Stimulated activated CD8-positive, alpha-beta memory T cell treated with anti-CD3 and anti-CD28 coated beads, Interleukin-2, amount 100 ng/mL, for 1 hour (primary cell): Measurements from ENCODE around the gene RPP25.
"Not testable (repeated sequence)": the region's sequence is repeated elsewhere in the genome, so short reads cannot be mapped to it uniquely, and the experiment has no call there.

ENCODE experiments used
- DNase-seq, 2 donors: peaks; one replicate each; pipeline ENCODE4 v3.0.0-alpha.2; 2020; ENCODE audit warnings: low read depth in 2 of 2

Gene RPP25

GRCh38 chr15:74917676-74918075, 38.9 kb downstream of the RPP25 start:
- DNase-seq = no peak

- not testable (repeated sequence) for DNase-seq
These were observed 42.8 kb downstream of the RPP25 start for GRCh38 chr15:74913799-74914198.

DNA sequence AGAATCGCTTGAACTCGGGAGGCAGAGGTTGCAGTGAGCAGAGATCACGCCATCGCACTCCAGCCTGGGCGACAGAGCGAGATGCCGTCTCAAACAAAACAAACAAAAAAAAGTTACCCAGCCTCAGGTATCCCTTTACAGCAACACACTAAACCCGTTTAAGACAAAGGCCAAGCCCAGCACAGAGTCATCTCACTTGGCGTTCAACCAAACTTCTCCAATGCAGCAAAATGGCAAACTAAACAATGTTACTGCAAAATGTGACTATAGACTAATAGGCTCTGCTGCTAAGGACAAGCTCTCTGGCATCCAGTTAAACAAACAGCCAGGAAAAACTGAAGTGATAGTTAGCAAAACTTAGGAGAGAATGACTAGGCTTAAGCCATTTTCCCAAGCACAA, 43.5 kb downstream of the RPP25 start:
- no peak for DNase-seq

DNA sequence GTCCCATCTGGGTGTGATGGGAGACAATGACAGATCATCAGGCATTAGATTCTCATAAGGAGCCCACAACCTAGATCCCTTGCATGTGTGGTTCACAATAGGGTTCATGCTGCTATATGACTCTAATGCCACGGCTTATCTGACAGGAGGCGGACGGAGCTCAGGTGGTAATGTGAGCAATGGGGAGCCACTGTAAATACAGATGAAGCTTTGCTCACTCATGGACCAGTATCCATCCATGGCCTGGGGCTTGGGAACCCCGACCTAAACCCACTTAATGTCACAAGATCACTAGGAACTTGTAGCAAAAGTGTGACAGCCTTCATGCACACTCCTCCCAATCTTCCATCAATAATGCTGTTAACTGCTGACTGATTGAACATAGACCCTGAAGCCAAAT, 47.9 kb downstream of the RPP25 start:
- no peak for DNase-seq

- DNase-seq = no peak
These were observed 49.3 kb downstream of the RPP25 start for GRCh38 chr15:74907163-74907870.

- peak; percentile 59 to 68 for DNase-seq
These were observed 50.0 kb downstream of the RPP25 start, which contains the start of gene FAM219B for GRCh38 chr15:74906450-74907162. Gene FAM219B, minus strand, starts transcription at chr15:74906851. Its CDS starts 51 bp downstream, at chr15:74906800.

DNA sequence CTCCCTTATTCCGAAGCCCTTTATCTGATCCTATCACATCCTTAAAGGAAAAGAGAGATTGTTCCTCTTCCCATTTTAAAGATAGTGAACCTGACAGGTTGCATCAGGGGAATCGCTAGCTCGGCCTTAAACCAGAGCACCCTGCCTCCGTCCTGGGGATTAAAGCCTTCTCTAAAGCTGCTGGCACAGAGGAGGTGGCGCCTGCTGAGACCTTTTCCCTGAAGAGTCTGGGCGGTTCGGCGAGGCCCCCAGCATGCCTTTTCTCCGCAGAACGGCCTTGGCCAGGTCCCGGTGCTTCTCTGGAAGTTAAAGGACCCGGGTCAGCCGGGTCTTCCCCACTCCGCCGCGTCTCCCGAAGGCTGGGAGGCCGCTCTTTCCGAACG, 50.5 kb downstream of the RPP25 start:
- no peak for DNase-seq
